ENCODE data around the gene CCDC85A.

The CCDC85A gene

GRCh38 chr2:56335101-56335500 lies 151.3 kb downstream of the CCDC85A start:
- Histone ChIP-seq H3K27me3 (replicated peaks; ENCODE audit: insufficient read depth, low read length) (no peaks in the 10 kb centered on the region), H3F3A (ENCODE audit: insufficient read depth, low read length) (no peaks in the 10 kb centered on the region), H3K9me2 (replicated peaks; ENCODE audit: insufficient read depth, low read length) (no peaks in the 10 kb centered on the region), H3K9me3 (replicated peaks; ENCODE audit: insufficient read depth, low read length) (no peaks in the 10 kb centered on the region), H3K4me2 (ENCODE audit: low read depth, low read length) (no peak overlapping the region), H3K4me1 (ENCODE audit: low read length) (no peaks in the 10 kb centered on the region), H3K79me2 (ENCODE audit: low read length) (no peaks in the 10 kb centered on the region), H3K4me3 (ENCODE audit: low read length) (no peak overlapping the region), H2AFZ (ENCODE audit: low read length) (no peak overlapping the region), H3K9ac (ENCODE audit: low read length) (no peak overlapping the region), H4K20me1 (ENCODE audit: insufficient read depth, low read length) (no peaks in the 10 kb centered on the region), H3K36me3 (replicated peaks; ENCODE audit: insufficient read depth, low read length) (no peaks in the 10 kb centered on the region), H3K27ac (ENCODE audit: low read length) (no peak overlapping the region)
- no peak for DNase-seq
- TF ChIP-seq CTCF (IDR thresholded peaks at IDR 0.05; ENCODE audit: low read length) (no peak), EZH2 (optimal IDR thresholded peaks at IDR 0.05; ENCODE audit: low read depth, low read length) (no peak), EZH2phosphoT487 (IDR thresholded peaks at IDR 0.05; ENCODE audit: low read length) (no peak)

GRCh38 chr2:56337342-56337741 lies 153.6 kb downstream of the CCDC85A start:
- no peak overlapping the region for H3K27ac ChIP-seq (ENCODE audit: low read length)
- H3K4me3 ChIP-seq (ENCODE audit: low read length), result no peak overlapping the region
- H4K20me1 ChIP-seq (ENCODE audit: insufficient read depth, low read length), result no peaks in the 10 kb centered on the region
- H3K27me3 ChIP-seq (replicated peaks; ENCODE audit: insufficient read depth, low read length), result no peaks in the 10 kb centered on the region
- no peaks in the 10 kb centered on the region for H3K9me2 ChIP-seq (replicated peaks; ENCODE audit: insufficient read depth, low read length)
- H3K36me3 ChIP-seq (replicated peaks; ENCODE audit: insufficient read depth, low read length), result no peaks in the 10 kb centered on the region
- DNase-seq, result no peak
- TF ChIP-seq CTCF (IDR thresholded peaks at IDR 0.05; ENCODE audit: low read length) (no peak), EZH2 (optimal IDR thresholded peaks at IDR 0.05; ENCODE audit: low read depth, low read length) (no peak), EZH2phosphoT487 (IDR thresholded peaks at IDR 0.05; ENCODE audit: low read length) (no peak)
- no peaks in the 10 kb centered on the region for H3K4me1 ChIP-seq (ENCODE audit: low read length)
- no peaks in the 10 kb centered on the region for H3K79me2 ChIP-seq (ENCODE audit: low read length)
- no peak overlapping the region for H3K9ac ChIP-seq (ENCODE audit: low read length)
- no peak overlapping the region for H2AFZ ChIP-seq (ENCODE audit: low read length)
- no peaks in the 10 kb centered on the region for H3K9me3 ChIP-seq (replicated peaks; ENCODE audit: insufficient read depth, low read length)
- H3K4me2 ChIP-seq (ENCODE audit: low read depth, low read length), result no peak overlapping the region
- no peaks in the 10 kb centered on the region for H3F3A ChIP-seq (ENCODE audit: insufficient read depth, low read length)

- Histone ChIP-seq H3K9me3 (replicated peaks; ENCODE audit: insufficient read depth, low read length) (no peaks in the 10 kb centered on the region), H3K27ac (ENCODE audit: low read length) (no peak overlapping the region), H3K9me2 (replicated peaks; ENCODE audit: insufficient read depth, low read length) (no peaks in the 10 kb centered on the region), H4K20me1 (ENCODE audit: insufficient read depth, low read length) (no peaks in the 10 kb centered on the region), H3K79me2 (ENCODE audit: low read length) (no peaks in the 10 kb centered on the region), H3F3A (ENCODE audit: insufficient read depth, low read length) (no peaks in the 10 kb centered on the region), H3K9ac (ENCODE audit: low read length) (no peak overlapping the region), H3K4me3 (ENCODE audit: low read length) (no peak overlapping the region), H3K4me2 (ENCODE audit: low read depth, low read length) (no peak overlapping the region), H3K27me3 (replicated peaks; ENCODE audit: insufficient read depth, low read length) (no peaks in the 10 kb centered on the region), H2AFZ (ENCODE audit: low read length) (no peak overlapping the region), H3K36me3 (replicated peaks; ENCODE audit: insufficient read depth, low read length) (no peaks in the 10 kb centered on the region), H3K4me1 (ENCODE audit: low read length) (no peaks in the 10 kb centered on the region)
- no peak for DNase-seq
- no peak for TF ChIP-seq EZH2 (optimal IDR thresholded peaks at IDR 0.05; ENCODE audit: low read depth, low read length)
- no peak for TF ChIP-seq CTCF (IDR thresholded peaks at IDR 0.05; ENCODE audit: low read length)
- TF ChIP-seq EZH2phosphoT487 (IDR thresholded peaks at IDR 0.05; ENCODE audit: low read length), result no peak
These were observed 154.4 kb downstream of the CCDC85A start for GRCh38 chr2:56338232-56338631.

Data from MM.1S (cell line).